Neuronal stem cell (in vitro differentiated cells): ENCODE measurements around the gene EIF5A.
A peak's percentile ranks its signal among the peaks of the same experiment; 100 is the strongest.
"Not testable (repeated sequence)": the region's sequence is repeated elsewhere in the genome, so short reads cannot be mapped to it uniquely, and the experiment has no call there.

Experiments used
- DNase-seq: peaks from one replicate; pipeline ENCODE4 v3.0.0-alpha.2; 2013; ENCODE audit warnings: low spot score
- H2AFZ ChIP-seq: one replicate; pipeline ENCODE4 v1.6.1; 2013; ENCODE audit warnings: mild to moderate bottlenecking, low read length, inconsistent platforms
- H2AK5ac ChIP-seq: 2 replicates; pipeline ENCODE4 v1.6.1; 2013; ENCODE audit warnings: low read depth, mild to moderate bottlenecking, inconsistent platforms, low read length, moderate library complexity, mixed read lengths
- H2BK120ac ChIP-seq: 2 replicates; pipeline ENCODE4 v1.6.1; 2013; ENCODE audit warnings: low read depth, mild to moderate bottlenecking, inconsistent platforms, low read length, moderate library complexity, mixed read lengths
- H2BK12ac ChIP-seq: one replicate; pipeline ENCODE4 v1.6.1; 2013; ENCODE audit warnings: low read length, inconsistent platforms
- H2BK15ac ChIP-seq: 2 replicates; pipeline ENCODE4 v1.6.1; 2013; ENCODE audit warnings: mild to moderate bottlenecking, low read length, inconsistent platforms, mixed read lengths
- H2BK5ac ChIP-seq: one replicate; pipeline ENCODE4 v1.6.1; 2013; ENCODE audit warnings: inconsistent platforms, mild to moderate bottlenecking, low read length, moderate library complexity
- H3K14ac ChIP-seq: one replicate; pipeline ENCODE4 v1.6.1; 2013; ENCODE audit warnings: low read length, inconsistent platforms
- H3K18ac ChIP-seq: 2 replicates; pipeline ENCODE4 v1.6.1; 2013; ENCODE audit warnings: low read length, inconsistent platforms
- H3K23ac ChIP-seq: 2 replicates; pipeline ENCODE4 v1.6.1; 2013; ENCODE audit warnings: low read depth, mild to moderate bottlenecking, mixed read lengths, low read length, inconsistent platforms; ENCODE audit not compliant: poor library complexity
- H3K27ac ChIP-seq: replicated peaks from 3 replicates; pipeline ENCODE4 v1.5.1; 2013; ENCODE audit warnings: low read length, inconsistent platforms
- H3K27me3 ChIP-seq, 3 experiments: 2 replicates each; pipeline ENCODE4 v1.6.1; 2013; ENCODE audit warnings: low read length in 3 of 3, mild to moderate bottlenecking in 2 of 3, inconsistent platforms in 1 of 3, low read depth in 1 of 3, mixed read lengths in 1 of 3, moderate library complexity in 1 of 3; ENCODE audit not compliant: control insufficient read depth in 3 of 3, insufficient read depth in 3 of 3
- H3K36me3 ChIP-seq, 2 donors: replicated peaks in 1 of 2; 2 replicates each; pipeline ENCODE4 v1.6.1; 2013; ENCODE audit warnings: low read length in 2 of 2; ENCODE audit not compliant: control insufficient read depth in 2 of 2, insufficient read depth in 2 of 2
- H3K4ac ChIP-seq: 2 replicates; pipeline ENCODE4 v1.6.1; 2013; ENCODE audit warnings: inconsistent platforms, mild to moderate bottlenecking, low read length, moderate library complexity
- H3K4me1 ChIP-seq, 2 donors: 1 replicate in 1 of 2; 2 replicates in 1 of 2; pipeline ENCODE4 v1.6.1; 2013; ENCODE audit warnings: low read length in 2 of 2, low read depth in 1 of 2; ENCODE audit not compliant: control insufficient read depth in 2 of 2, insufficient read depth in 1 of 2
- H3K4me2 ChIP-seq: one replicate; pipeline ENCODE4 v1.6.1; 2013; ENCODE audit warnings: mild to moderate bottlenecking, low read length, inconsistent platforms; ENCODE audit not compliant: insufficient read depth, poor library complexity, severe bottlenecking
- H3K4me3 ChIP-seq, 2 donors: 2 replicates each; pipeline ENCODE4 v1.5.1; 2013; ENCODE audit warnings: low read length in 2 of 2, mild to moderate bottlenecking in 2 of 2, inconsistent platforms in 1 of 2, moderate library complexity in 1 of 2
- H3K79me1 ChIP-seq: one replicate; pipeline ENCODE4 v1.6.1; 2013; ENCODE audit warnings: low read depth, mild to moderate bottlenecking, inconsistent platforms, low read length, moderate library complexity
- H3K9ac ChIP-seq: one replicate; pipeline ENCODE4 v1.6.1; 2013; ENCODE audit warnings: mild to moderate bottlenecking, low read depth, low read length, inconsistent platforms; ENCODE audit not compliant: poor library complexity
- H3K9me3 ChIP-seq, 2 donors: replicated peaks in 1 of 2; 2 replicates each; pipeline versions ENCODE3 to v1.6.1; 2013; ENCODE audit warnings: low read length in 2 of 2, mild to moderate bottlenecking in 2 of 2, inconsistent platforms in 1 of 2, low read depth in 1 of 2, mixed read lengths in 1 of 2, moderate library complexity in 1 of 2; ENCODE audit not compliant: control insufficient read depth in 2 of 2, insufficient read depth in 1 of 2
- H4K8ac ChIP-seq: one replicate; pipeline ENCODE4 v1.6.1; 2013; ENCODE audit warnings: low read depth, mild to moderate bottlenecking, inconsistent platforms, low read length, moderate library complexity
- H4K91ac ChIP-seq: one replicate; pipeline ENCODE4 v1.6.1; 2013; ENCODE audit warnings: low read length, low read depth, mild to moderate bottlenecking, inconsistent platforms; ENCODE audit not compliant: poor library complexity
- WGBS, 2 donors: extraction: QIAGEN DNeasy Blood & Tissue Kit; methylation state at CpG; one replicate each; pipeline ENCODE4 v1.1.7; 2013; ENCODE audit warnings: missing lambda C conversion rate in 2 of 2, mixed read lengths in 1 of 2; ENCODE audit not compliant: insufficient read length in 2 of 2, insufficient replicate concordance in 1 of 2; ENCODE audit errors: extremely low coverage in 2 of 2; 5-methylcytosine and 5-hydroxymethylcytosine counted together

The EIF5A gene

DNA sequence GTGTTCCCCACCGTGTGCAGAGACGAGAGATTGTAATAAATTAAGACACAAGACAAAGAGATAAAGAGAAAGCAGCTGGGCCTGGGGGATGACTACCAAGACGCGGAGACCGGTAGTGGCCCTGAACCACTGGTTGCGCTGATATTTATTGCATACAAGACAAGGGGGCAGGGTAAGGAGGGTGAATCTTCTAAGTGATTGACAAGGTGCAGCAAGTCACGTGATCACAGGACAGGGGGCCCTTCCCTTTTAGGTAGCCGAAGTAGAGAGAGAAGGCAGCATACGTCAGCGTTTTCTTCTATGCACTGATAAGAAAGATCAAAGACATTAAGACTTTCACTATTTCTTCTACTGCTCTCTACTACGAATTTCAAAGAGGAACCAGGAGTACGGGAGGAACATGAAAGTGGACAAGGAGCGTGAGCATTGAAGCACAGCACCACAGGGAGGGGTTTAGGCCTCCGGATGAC, 25.2 kb downstream of the EIF5A start:
- H3K4me3 ChIP-seq, H2AFZ ChIP-seq, H2BK120ac ChIP-seq, H2AK5ac ChIP-seq, H3K4me2 ChIP-seq, H4K91ac ChIP-seq, DNase-seq, H2BK12ac ChIP-seq, H3K9ac ChIP-seq, H3K27me3 ChIP-seq, H3K4ac ChIP-seq, H3K23ac ChIP-seq, H3K79me1 ChIP-seq, H4K8ac ChIP-seq, H2BK5ac ChIP-seq, H3K9me3 ChIP-seq, H2BK15ac ChIP-seq, H3K18ac ChIP-seq, H3K36me3 ChIP-seq, H3K27ac ChIP-seq, H3K14ac ChIP-seq: not testable (repeated sequence)
- peaks cover 17 to 28% of the 10 kb centered on the region in 2 donors for H3K4me1 ChIP-seq
- no CpG with 5 or more reads among the region's 14 CpGs for WGBS, 2 donors

DNA sequence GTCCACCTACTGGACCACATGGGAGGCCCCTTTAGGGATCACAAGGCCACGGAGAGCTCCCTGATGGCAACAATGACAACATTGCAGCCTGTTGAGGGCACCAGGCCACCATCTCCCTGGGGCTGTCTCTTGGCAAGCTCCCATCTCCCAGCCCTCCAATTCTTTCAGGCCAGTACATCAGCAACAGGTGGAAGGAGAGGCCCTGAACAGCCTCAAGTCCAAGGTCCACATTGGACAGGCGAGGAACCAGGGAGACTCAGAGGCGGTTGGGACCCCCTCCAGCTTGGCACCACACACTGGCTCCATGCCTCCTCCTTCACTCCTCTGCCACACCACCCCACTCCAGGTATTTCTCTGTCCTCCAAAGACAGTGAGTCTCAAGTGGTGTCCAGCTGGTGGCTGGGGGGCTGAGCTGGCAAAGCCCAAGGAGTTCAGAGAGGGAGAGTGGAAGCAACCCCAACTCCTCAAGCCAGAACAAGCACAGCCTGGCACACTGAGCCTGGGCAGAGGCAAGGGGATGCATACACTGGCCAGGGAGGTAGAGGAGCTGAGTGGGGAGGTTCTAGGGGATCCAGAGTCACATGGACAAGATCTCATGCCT, 27.6 kb downstream of the EIF5A start:
- Histone ChIP-seq H3K18ac (peak overlapping the region; percentile 27), H3K27ac (no peak overlapping the region), H3K4ac (peak overlapping the region; percentile 44), H2BK5ac (no peak overlapping the region), H3K36me3 (no peaks in the 10 kb centered on the region), H3K4me2 (no peak overlapping the region), H4K91ac (no peak overlapping the region), H3K14ac (no peak overlapping the region), H3K9me3 (no peaks in the 10 kb centered on the region), H3K79me1 (no peaks in the 10 kb centered on the region), H2BK15ac (peak overlapping the region; percentile 19), H2AFZ (peak overlapping the region; percentile 6), H3K4me3 (no peak overlapping the region), H3K27me3 (no peaks in the 10 kb centered on the region), H2BK12ac (no peak overlapping the region), H3K23ac (peak overlapping the region; percentile 45), H2BK120ac (no peak overlapping the region), H3K9ac (peak overlapping the region; percentile 60), H3K4me1 (peaks cover 10 to 20% of the 10 kb centered on the region in 2 donors), H2AK5ac (peak overlapping the region; percentile 49), H4K8ac (no peak overlapping the region)
- WGBS, 2 donors: no CpG with 5 or more reads among the region's 3 CpGs
- DNase-seq: no peak

DNA sequence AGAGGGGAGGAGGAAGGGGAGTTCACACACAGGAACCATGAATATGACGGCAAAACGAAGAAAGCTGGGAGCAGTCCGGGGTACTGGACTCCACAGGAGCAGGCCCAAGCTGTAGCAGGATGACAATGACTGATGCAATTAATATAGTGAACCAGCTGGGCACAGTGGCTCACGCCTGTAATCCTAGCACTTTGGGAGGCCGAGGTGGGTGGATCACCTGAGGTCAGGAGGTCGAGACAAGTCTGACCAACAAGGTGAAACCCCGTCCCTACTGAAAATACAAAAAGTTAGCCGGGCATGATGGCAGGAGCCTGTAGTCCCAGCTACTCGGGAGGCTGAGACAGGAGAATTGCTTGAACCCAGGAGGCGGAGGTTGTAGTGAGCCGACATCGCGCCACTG, 28.3 kb downstream of the EIF5A start:
- DNase-seq, H3K9ac ChIP-seq, H2BK5ac ChIP-seq, H3K14ac ChIP-seq, H2BK12ac ChIP-seq, H3K4ac ChIP-seq, H2BK15ac ChIP-seq, H2AK5ac ChIP-seq, H3K18ac ChIP-seq, H4K8ac ChIP-seq, H3K4me2 ChIP-seq, H3K79me1 ChIP-seq, H3K9me3 ChIP-seq, H3K27ac ChIP-seq, H3K27me3 ChIP-seq, H3K4me3 ChIP-seq, H3K36me3 ChIP-seq, H2BK120ac ChIP-seq, H3K23ac ChIP-seq: not testable (repeated sequence)
- peak overlapping the region; percentile 72 for H4K91ac ChIP-seq
- no CpG with 5 or more reads among the region's 13 CpGs for WGBS, 2 donors
- H2AFZ ChIP-seq: peak overlapping the region; percentile 6
- H3K4me1 ChIP-seq: peaks cover 6 to 15% of the 10 kb centered on the region in 2 donors

DNA sequence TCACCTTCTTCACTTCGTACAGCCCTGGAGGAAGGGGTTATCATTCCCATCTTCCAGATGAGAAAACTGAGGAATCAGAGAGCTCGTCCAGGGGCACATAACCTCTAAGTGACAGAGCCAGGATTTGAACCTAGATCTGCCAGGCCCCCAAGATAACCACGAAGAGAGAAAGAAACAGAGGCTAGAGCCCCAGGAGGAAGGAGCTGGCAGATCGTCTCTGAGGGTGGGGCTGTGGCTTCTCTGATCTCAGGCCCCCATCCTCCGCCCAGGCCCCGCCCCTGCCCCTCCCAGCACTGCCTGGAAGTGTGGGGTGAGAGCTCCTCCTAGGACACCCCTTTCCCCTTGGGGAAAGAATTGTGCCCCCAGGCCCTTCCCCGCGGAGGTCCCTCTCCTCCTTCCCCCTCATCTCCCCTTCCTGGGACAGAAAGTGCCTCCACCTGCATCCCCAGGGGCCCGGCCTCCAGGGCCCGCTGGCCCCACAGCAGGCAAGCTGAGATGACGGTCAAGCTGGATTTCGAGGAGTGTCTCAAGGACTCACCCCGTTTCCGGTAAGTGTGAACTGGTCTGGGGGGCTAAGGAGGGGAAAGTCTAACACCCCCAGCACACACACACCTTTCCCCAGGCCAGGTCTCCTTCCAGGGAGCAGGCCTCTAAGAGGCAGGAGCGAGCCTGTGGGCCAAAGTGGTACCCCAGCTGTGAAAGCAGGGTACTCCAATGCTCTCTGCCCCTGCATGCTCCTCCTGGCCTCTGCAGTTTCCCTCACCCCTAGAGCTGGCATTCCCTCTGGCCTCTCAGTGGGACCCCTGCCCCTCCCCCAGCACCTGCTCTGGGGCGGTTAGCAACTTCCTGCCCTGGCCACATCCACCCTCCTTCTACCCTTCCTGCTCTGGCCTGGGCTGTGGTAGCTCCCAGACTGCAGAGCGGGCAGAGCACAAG, 29.1 kb downstream of the EIF5A start, which contains the start of gene ACAP1:
ACAP1 (plus strand) TSS at position 290 of the 936 bp plus-strand sequence; CDS start at position 496, 206 bp downstream.
- Histone ChIP-seq H4K8ac (no peak within 1 kb of the TSS), H3K4me1 (peaks cover 4 to 12% of the 10 kb centered on the region in 2 donors), H3K79me1 (no peaks in the 10 kb centered on the region), H2BK15ac (peak within 1 kb of the TSS; percentile 19), H3K9ac (no peak within 1 kb of the TSS), H3K9me3 (no peaks in the 10 kb centered on the region), H2AFZ (peak within 1 kb of the TSS; percentile 77), H2AK5ac (no peak within 1 kb of the TSS), H4K91ac (peak within 1 kb of the TSS; percentile 72), H3K27me3 (no peaks in the 10 kb centered on the region), H3K27ac (no peak within 1 kb of the TSS), H2BK5ac (no peak within 1 kb of the TSS), H3K4ac (no peak within 1 kb of the TSS), H3K14ac (no peak within 1 kb of the TSS), H3K23ac (no peak within 1 kb of the TSS), H2BK12ac (no peak within 1 kb of the TSS), H3K36me3 (no peaks in the 10 kb centered on the region), H2BK120ac (no peak within 1 kb of the TSS), H3K4me2 (no peak within 1 kb of the TSS), H3K18ac (peak within 1 kb of the TSS; percentile 68), H3K4me3 (no peak within 1 kb of the TSS)
- no peak for DNase-seq
- WGBS, 2 donors: no CpG with 5 or more reads among the region's 17 CpGs
